ENCODE results near the gene ARHGEF1.
"Not testable (repeated sequence)": the region's sequence is repeated elsewhere in the genome, so short reads cannot be mapped to it uniquely, and the experiment has no call there.

ARHGEF1 gene

DNA sequence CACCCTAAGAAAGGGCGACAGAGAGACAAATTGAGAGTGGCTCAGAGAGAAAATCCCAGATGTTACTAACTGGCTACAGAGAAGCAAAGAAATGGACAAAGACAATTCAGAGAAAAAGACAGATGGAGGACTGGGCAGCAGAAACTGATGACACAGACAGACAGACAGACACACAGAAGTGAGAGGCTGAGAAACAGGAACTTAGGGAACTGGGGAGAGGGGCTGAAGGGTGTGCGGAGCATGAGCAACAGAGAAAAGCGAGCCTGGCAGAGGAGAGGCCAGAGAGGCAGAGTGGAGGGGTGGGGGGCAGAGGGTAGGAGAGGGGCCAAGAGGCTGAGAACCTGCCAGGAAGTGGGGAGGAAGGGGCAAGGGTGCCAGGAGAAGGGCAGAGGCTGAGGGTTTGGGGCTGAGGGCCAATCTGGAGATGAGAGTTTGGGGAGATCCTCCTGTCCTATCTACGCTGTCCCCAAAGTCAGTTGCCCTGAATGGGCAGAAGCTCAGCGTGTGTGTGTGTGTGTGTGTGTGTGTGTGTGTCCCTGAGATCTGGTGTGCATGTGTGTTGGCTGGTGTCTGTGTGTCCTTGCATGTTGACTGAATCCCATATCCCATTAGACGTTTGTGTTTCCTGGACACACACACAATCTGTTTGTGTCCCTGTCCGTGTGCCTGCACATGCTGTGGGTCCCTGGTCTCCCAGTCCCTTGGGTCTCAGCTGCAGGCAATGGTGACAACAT lies 50.9 kb downstream of the ARHGEF1 start:
- DNase-seq = no peak

DNA sequence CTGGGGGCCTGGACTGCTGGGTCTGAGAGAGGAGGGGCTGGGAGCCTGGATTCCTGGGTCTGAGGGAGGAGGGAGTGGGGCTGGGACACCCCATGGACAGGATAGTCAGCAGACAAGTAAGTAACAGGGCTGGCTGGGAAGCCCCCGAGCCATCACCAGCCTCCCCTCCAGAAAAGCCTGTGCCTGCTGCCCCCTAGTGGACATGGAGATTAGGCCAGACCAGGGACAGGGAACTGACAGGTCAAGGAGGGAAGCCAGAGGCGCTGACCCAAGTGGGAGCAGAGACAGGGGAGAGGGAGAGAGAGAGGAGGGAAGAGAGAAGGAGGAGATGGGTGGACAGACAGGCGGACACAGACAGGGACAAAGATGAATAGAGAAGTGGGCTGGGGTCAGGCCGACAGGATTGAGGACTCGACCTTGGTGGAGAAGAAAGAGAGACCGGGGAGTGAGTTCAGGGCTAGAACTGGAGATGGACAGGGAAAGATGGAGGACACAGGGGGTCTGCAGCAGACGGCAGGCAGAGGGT lies 51.9 kb downstream of the ARHGEF1 start:
- peak; percentile 32 for DNase-seq

DNA sequence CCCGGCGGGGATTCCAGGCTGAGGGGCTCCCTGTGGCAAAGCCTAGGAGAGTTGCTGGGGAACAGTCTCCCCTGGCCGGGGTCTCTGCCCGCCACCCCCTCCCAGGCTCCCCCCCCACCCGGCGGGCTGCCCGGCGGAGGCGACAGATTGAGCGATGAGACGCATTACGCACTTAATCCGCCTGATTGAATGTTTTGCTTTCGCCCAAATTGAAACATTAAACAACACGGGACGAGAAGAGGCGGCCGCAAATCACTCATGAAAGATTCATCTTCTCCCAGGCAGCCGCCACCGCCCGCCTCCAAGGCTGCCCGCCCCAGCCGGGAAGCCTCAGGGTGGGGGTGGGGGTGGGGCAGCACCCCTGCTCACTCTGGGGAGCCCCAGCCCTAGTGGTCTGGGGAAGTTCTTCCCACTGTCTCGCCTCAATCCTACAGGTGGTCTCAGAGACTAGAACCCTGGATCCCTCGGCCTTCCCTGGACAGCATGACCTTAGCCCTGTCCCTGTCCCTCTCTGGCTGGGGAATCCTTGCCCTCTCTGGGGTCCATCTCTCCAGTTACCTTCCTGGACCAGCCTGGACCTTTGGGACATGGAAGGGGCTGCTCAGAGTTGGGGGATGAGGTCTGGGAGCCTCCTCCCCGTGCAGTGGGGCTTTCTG lies 52.9 kb downstream of the ARHGEF1 start:
- no peak for DNase-seq

DNA sequence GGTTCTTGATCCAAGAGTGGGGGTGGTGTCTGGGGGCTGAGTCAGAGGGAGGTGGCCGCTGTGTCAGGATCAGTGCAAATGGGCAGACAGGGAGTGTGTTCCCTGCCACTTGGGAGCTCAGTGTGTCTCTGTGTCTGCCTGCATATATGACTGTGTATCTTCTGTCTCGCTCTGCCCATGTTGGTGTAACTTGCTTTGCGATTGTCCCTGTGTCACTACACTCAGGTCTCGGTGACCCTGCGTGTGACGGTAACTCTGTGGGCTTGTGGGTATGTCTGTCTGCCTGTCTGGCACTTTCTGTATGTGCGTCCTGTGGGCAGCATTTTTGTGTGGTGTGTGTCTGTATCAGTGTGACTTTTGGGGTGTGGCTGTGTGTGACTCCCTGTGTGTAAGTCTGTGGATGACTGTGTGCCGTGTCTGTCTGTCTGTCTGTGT lies 53.4 kb downstream of the ARHGEF1 start:
- no peak for DNase-seq

DNA sequence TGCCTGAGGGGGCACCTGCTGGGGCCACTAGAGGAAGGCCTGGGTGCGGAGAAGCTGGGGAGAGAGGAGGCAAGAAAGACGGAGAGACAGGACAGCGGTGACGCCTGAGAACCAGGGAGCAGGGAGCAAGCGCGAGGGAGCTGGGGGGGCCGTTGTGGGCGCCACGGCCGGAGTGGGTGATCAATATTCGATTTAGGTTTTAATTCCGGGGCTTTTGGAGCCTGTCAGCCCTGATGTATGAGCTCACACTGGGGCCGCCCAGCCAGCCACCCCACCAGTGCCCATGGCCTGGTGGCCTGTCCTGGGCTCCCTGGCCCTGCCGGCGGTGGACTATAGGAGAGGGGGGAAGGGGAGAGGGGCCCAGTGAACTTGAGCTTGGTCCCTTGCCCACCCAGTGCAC lies 54.0 kb downstream of the ARHGEF1 start:
- no peak for DNase-seq

DNA sequence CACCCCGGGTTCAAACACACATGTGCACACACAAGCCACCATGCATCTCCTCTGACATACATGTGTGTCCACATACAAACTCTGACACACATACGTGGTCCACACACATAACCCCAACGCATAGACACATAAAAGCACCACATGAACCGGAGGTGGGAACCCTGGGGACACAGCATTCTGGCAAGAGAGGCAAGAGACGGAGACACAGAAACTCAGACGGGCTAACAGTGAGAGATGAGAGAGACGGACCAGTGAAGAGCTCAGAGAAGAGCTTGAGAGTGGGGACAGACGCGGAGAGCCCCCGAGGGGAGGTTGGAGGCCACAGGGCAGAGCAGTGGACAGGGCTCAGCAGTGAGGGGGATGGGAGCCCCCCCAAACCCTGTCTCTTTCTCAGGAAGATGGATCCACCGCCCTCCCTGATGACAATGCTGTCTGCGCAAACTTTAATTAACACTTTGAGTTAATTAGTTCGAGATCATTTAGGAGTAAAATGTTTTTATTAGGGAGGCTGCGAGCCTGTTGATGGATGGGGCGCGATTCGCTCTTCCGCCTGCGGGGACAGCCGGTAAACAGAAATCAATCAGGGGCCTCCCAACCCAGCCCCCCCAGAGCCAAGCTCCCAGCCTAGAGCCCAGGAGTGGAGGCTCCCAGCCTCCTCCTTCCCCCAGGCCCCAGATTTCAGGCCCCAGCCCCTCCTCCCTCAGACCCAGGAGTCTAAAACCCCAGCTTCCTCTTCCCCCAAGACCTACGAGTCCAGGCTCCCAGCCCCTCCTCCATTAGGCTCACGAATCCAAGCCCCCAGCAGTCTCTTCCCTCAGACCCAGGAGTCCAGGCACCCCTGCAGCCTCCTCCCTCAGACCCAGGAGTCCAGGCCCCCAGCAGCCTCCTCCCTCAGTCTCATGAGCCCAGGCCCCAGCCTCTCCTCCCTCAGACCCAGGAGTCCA lies 54.8 kb downstream of the ARHGEF1 start:
- no peak for DNase-seq

DNA sequence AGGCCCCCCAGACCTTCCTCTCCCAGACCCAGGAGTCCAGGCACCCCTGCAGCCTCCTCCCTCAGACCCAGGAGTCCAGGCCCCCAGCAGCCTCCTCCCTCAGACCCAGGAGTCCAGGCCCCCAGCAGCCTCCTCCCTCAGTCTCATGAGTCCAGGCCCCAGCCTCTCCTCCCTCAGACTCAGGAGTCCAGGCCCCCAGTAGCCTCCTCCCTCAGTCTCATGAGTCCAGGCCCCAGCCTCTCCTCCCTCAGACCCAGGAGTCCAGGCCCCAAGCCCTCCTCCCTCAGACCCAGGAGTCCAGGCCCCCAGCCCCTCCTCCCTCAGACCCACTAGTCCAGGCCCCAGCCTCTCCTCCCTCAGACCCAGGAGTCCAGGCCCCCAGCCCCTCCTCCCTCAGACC lies 56.2 kb downstream of the ARHGEF1 start:
- DNase-seq = not testable (repeated sequence)

DNA sequence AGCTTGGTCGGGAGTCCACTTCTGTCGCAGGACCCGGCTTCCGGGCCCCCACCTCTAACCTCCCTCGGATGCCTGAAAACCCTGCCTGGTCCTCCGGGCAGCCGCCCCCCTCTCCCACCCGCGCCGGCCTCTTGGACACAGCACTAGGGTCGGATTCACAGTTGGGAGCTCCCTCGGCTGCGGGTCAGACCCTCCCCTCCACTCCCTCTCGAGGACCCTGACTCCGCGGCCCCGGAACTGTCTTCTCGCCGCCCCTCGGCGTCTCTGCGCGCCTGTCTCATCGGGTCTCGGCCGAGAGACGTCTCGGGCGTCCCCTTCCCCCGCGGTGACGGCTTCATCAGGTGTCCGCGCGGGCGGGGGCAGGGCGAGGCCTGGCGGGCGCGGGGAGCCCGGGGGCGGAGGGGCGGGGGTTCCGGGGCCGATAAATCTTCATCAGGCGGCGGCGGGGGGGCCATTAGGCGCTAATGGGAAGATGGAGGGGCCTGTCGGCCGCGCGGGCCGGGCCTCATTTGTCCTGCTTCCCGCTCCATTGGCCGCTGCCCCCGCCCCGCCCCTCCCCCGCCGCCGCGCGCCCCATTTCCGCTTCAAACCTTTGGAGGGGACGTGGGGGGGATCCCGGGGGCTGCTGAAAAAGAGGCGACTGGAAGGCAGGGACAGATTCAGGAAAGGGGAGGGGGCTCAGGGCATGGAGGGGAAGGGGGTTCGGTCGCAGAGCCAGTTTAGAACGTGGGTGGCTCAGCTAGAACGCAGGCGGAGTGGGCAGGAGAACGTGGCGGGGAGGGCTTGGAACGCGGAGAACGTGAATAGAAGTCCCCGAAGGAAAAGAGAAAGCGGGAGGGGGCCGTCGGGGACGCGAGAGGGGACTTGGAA lies 57.1 kb downstream of the ARHGEF1 start:
- DNase-seq = no peak

DNA sequence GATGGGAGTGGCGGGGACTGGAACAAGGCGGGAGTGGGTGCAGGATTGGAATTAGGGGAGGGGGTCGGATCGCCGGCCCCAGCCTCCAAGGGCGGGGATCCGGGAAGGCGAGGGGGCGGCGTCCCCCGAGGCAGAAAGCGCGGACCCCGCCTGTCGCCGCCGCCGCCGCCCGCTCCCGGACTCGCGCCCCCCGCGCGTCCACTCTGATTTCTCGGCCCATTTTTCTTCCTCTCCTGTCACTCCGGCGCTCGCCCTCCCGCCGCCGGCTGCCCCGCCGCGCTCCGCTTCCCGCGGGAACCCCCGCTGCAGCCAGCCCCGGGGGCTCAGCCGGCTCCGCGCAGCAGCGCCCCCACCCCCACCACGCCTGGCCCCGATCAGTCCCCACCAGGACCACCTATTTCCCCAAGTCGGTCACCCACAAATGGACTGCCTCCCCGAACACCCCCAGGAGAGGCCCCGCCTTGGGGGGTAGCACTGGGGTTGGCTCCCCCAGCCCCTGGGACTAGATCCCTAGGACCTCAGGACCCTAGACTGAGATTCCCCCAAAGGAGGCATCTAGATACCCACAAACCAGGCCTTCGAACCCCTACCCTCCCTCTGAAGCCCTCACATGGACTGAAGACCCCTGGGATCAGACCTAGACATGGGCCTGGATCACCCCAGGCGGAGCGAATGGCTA lies 57.9 kb downstream of the ARHGEF1 start:
- DNase-seq = no peak

DNA sequence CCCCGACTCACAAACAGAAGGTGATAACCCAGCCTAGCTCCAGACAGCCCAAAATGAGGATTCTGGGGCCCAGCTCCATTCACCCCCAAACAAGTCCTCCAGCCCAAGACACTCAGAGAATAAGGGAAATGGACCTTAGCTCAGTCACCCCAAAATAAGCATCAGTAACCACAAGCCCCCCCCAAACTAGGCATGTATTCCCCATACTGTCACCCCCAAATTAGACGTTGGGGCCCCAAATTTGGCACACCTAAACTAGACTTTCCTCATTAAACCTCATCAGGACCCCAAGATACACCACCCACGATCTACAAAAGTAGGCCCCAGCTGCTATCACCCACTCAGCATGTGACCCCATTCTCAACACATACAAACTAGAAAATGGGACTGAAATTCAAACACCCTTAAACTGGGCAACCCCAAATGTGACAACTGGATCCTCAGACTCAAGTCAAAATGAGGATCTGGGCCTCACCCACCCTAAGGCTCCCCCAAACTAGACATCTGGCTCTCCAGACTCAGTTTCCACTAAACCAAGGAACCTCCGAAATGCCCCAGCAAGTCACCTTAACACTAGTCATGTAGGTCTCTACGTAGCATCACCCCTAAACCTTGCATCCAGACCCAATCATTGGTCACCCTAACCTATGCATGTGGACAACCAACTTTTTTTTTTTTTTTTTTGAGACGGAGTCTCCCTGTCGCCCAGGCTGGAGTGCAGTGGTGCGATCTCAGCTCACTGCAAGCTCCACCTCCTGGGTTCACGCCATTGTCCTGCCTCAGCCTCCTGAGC lies 58.6 kb downstream of the ARHGEF1 start:
- no peak for DNase-seq

DNA sequence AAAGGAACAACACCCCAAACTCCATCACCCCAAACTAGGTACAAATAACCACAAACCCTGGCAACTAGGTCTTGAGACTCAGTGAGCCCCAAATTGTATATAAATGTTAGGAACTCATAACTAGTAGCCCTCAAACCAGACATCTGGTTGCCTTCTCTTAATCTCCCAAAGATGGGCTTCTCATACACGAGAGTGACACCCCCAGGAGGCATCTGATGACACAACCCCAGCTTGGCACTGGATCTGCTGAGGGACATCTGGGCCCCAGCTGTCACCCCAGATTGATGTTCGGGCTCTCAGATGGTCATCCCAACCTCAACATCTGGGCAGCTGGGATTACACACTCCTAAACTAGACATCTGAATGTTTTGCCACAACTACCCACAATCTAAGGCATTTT lies 61.4 kb downstream of the ARHGEF1 start:
- DNase-seq = no peak

DNA sequence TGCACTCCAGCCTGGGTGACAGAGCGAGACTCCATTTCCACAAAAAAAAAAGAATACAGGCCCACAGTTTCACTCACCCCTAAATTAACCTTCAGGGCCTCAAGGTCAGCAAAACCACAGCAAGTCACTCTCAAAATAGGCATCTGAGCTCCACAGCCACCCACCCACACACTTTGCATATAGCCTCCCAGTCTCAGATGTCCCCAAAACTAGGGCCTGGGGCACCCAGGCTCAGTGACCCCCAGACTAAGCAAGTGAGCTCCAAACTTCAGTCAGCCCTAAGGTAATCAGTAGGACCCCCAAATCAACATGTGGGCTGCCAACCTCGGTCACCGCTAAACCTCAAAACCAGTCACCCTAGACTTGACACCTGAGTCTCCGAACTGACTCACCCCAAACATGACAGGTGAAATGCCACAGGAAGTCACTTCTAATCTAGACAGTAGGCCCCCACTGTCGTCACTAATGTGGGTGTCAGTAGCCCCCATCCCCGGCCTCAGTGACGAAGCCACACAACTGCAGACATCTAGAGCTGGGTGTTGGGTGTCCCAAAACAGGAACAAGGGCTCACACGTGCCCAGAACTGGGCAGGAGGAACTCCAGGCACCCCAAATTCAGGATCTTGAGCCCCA lies 62.3 kb downstream of the ARHGEF1 start:
- no peak for DNase-seq

DNA sequence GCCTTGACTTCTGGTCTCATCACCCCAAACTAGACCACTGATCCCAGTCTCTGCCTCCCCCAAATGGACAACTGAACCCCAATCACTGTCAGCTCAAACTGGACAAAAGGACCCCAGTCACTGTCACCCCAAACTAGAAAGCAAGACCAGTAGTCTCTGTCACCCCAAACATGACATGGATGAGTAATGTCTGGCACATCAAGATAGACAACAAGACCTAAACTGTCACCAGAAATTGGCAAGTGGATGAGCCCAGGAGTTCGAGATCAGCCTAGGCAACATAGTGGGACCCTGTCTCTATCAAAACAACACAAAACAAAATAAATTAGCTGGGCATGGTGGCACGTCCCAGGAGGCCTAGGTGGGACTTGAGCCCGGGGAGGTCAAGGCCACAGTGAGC lies 64.1 kb downstream of the ARHGEF1 start:
- DNase-seq = no peak

DNA sequence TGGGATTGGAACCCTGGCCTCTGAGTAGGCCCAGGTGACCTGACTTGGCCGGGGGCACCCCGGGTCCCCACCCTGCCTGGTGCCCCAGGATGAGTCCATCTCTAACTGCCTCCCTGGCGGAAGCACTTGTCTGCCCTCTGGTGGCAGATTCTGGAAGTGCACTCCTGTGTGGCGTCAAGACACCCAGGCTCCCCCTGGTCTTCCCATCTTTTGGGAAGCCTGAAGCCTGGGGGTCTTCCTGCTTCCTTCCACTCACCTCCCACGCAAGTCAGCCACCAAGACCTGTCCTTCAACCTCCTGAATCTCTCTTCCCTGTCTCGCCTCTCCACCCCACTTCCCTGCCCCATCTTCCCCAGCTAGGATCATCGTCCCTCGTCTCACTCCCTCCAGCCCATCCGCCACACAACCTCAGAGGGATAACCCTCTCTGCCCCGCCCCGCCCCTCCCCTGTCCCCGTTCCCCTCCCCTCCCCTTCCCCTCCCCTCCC lies 68.7 kb downstream of the ARHGEF1 start:
- peak; percentile 67 for DNase-seq

DNA sequence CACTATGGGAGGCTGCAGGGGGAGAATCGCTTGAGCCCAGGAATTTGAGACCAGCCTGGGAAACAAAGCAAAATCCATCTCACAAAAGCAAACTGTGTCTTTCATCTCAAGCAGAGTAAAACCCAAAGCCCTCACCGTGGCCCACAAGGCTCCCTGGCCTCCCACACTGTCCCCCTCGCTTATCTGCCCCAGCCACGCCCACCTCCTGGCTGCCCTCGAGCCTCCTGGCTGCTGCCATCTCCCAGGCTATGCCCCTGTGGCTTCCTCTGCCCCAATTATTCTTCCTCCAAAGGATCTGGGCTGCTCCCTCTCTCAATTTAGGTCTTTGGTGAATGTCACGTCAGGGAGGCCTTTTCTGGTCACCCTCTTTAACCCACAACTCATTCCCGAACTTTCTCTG lies 72.5 kb downstream of the ARHGEF1 start:
- no peak for DNase-seq

DNA sequence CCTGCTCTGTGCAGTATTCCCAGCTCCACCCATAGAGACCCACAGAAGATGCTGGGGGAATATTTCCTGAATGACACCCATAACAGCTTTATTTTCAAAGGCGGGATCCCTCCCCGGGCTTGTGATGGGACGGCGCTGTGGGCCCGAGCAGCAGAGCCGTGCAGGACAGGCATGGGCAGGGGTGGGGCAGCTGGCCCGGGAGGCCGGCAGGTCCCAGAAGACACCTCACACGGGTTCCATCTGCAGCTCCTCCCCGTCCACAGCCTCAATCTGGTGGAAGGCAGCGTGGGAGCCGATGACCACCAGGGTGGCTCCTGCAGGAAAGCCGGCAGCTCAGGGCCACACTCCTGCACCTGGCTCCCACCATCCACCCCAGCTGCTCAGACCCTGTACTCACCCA lies 73.6 kb downstream of the ARHGEF1 start:
- no peak for DNase-seq

Data from NCI-H2171 treated with DMSO at 0.1 percent for 48 hours (cell line).